HG03565 (cell line): ENCODE measurements around the gene ZNF175.

ENCODE experiments used
- ATAC-seq: cut with Tn5 transposase; IDR thresholded peaks from one replicate; pipeline ENCODE4 v1.9.1; 2021; ENCODE audit warnings: mild to moderate bottlenecking, moderate library complexity; ENCODE audit not compliant: unreplicated experiment

Gene ZNF175

DNA sequence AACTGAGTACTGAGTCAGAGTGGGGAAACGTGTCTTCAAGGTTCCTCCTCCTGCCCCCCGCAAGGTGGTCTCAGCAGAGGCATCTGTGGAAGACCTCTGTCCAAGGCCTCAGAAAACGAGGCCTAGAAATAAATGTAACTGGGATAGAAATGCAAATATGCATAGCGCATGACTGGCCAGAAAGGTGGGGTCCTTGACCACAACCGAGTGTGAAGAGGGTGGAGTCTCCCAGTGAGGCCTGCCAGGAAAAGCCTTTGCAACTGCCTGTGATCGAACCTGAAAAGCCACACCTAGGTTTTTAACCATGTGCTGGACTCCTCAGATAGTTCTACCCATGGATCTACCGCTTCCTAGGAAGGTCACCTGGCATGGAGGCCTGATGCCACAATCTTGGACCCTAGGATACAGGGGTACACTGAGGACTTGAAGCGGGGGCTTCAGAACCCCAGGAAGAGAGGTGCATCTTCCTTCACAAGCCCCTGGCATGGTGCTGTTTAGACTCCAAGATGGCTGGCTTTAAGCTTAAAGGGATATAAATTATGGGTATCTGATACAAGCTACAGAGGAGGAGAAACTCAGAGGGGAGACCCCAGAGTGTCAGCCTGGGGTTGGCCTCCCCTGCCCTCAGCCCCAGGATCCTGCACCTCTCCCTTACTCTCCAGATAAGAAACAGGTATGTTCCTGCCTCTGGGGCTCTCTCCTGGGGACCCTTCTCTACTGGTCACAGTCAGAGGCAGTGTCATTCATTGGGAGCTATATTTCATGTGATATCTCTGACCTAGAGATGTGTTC, 21.4 kb upstream of the ZNF175 start:
- ATAC-seq = no peak

DNA sequence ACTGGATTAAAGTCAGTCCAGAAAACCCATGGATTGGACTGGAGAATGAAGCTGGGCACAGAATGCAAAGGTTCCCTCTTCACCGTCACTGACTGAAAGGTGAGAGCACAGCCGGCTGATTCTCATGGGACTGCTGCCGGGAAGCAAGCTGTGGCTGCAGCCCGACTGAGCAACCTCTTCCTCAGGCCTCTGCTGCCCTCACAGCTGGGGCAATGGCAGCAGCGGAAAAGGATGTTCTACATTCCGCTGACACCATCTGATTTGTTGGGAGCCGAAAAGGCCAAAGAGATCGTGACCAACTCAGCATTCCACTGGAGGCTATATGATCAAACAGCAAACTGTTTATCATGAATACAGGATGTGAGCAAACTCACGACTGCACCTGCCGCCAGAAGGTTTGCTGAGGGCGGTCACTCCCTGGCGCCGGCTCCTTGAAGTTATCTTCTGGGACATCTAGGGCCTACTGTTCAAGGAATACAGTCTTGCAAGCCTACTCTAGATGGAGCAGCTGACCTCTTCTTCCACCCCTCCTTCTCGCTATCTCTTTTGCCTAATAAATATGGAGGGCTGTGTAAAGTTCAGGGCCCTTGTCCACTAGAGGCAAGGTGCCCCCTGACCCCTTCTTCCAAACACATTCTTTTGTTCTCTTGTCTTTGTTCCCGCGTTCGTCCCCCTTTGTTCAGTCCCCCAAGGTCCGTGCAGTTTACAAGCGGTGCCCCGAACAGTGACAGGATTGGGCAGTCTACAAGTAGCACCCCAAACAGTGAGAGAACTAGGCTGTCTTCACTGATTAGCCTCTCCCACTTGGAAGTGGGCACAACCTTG, 20.0 kb upstream of the ZNF175 start:
- no peak for ATAC-seq

DNA sequence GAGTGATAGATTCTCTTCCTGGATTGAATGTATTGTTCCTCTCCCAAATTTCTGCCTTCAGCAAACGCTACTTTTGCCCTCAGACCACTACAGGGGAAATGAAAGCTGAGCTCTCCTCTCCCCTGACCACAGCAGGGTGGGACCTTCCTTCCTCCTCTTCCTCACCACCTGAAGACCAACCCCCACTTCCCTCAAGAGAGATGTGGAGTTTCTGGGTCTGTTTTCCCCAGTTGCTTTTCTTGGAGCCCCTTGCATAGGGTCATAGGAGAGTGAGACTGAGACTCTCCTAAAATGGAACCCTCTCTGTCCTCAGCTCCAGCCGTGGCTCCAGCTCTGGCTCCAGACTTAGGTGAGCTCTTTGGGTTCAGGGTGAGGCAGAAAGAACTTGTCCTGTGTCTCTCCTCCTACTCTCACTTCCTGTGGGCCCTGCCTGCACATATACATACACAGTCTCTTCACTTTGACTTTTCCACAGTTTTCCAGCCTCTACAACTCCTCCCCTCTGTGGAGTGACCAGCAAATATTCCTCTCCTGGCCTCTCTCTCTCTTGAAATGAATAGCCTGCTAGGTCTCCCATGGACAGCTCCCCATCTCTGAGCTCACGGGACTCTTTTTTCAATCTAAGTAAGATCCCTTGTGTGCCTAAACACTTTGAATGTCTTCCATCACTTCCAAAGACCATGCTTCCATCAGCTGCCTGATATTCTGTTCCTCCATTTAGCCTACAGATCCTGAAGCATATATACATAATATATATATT, 19.2 kb upstream of the ZNF175 start:
- ATAC-seq = no peak

DNA sequence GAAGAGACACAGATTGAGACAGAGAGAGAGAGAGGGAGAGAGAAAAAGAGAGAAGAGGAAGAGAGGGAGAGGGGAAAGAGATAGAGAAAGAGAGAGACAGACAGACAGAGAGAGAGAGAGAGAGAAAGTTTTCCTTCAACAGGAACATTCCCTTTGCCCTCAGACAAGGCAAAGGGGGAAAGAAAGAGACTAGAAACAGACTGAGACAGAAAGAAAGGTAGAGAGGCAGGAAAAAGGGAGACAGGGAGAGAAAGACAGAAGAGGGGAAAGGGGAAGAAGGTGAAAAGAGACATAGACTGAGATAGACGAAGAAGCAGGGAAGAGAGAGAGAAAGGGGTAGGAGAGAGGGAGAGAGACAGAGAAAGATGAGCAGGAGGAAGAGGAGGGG, 18.5 kb upstream of the ZNF175 start:
- no peak for ATAC-seq

DNA sequence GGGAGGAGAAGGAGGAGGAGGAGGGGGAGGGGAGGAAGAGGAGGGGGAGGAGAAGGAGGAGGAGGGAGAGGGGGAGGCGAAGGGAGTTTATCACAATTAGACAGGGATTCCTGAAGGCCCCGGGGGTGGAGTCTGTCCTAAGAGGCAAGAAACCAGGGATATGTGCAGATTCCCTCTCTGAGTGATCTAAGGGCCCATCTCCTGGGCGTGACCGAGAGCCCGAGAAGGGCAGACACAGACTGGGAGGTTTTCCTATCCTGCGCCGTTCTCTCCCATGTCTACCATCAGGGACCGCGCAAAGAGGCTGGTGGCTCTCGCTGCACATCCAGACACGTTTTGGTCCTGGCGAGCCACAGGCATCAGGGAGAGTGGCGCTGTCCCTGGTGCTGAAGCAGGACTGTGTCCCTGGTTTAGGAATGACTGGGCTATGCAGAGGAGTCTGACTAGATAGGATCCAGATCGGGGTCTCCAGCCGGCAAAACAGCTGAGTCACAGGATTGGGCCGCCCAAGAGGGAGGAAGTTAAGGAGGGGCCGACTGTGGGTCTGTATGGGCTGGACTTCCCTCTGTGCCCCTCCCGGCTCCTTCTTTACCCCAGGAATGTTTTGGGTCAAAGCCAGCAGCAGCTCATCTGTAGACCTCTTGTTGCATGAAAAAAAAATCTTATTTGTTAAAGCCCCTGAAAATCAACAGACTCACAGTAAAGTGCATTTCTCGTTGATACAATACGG, 17.9 kb upstream of the ZNF175 start:
- ATAC-seq = no peak

DNA sequence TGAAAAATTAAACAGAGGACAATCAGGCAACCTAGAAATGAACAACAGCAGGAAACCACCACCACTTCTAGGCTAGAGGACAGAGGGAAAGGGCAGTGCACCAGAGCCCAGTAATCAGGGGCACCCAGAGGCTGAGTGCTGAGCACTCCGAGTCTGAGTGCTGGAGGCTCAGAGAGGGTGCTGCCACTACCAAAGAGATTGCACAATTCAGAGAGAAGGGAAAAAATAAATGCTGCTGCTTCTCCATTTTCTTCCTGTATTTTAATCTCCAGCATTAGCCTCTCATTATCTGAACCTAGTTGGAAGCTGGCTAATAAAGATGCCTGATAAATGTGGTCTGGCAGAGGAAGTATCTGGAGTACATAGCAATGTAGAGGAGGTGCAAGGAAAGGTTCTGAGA, 11.8 kb upstream of the ZNF175 start:
- ATAC-seq = no peak

DNA sequence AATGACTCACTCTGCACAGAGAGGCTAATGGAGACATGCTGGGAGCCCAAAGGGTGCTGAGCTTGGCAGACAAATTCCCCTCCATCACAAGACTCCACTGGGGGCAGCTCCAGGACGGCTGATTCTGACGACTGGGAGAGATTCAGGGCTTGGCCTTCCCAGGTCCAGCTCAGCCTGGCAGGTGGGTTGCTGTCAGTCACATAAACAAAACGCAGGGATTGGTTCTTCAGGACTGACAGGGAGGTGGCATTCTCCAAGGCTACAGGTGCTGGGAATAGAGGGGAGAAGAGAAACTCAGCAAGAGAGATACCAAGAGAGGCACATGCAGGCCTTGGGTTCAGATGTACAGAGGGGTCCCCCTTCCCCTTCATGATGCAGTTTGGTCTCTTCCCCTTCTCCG, 10.7 kb upstream of the ZNF175 start:
- ATAC-seq = no peak

DNA sequence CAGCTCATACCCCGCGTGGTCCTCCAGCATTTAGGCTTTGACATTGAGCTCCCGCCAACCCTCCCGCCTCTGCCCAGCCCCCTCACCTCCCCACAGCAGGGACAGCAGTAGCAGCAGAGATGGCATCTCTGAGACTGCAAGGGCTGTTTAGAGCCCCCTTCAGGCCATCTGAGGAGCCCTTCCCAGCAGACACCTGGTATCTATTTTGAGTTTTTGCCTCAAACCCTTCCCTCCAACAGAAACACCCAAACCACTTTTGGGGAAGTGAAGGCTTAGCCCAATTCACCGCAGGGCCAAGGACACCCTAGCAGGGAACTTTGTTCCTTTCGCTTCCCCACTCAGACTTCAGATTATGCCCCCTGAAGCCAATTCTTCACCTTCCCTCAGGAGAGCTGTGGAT, 6.3 kb upstream of the ZNF175 start:
- no peak for ATAC-seq

DNA sequence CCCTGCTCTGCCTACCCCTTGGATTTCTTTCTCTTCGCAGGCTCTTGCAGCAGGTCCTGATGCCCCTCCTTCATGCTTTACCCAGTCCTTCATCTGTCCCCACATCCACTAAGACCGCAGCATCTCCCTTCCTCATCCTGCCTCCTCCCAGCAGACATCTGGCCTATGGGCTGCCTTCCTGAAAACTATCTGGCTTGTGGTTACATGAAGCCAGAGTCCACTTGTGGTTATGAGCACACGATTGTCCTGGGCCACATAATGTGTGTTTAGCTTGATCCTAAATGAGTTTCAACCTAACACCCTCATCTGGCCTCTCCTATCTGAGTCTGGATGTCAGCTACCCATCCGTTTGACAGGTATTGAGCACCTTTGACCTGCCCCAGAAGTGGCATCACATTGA, 5.5 kb upstream of the ZNF175 start:
- no peak for ATAC-seq

DNA sequence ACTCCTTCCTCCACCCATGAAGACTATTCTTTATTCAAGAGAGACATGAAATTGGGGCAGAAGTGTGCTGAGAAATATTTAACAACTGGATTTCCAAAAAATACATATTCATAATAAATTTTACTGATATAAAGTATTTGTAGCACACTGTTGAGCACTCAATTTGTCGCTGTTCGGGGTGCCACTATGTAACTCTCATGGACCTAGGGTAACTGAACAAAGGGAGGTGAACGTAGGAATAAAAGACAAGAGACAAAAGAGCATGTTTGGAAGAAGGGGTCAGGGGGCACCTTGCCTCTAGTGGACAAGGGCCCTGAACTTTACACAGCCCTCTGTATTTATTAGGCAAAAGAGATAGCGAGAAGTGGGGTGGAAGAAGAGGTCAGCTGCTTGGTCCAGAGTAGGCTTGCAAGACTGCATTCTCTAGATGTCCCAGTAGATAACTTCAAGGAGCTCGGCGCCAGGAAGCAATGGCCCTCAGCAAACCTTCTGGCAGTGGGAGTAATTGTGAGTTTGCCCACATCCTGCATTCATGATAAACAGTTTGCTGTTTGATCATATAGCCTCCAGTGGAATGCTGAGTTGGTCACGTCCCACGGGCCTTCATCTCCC, 4.5 kb upstream of the ZNF175 start:
- no peak for ATAC-seq

DNA sequence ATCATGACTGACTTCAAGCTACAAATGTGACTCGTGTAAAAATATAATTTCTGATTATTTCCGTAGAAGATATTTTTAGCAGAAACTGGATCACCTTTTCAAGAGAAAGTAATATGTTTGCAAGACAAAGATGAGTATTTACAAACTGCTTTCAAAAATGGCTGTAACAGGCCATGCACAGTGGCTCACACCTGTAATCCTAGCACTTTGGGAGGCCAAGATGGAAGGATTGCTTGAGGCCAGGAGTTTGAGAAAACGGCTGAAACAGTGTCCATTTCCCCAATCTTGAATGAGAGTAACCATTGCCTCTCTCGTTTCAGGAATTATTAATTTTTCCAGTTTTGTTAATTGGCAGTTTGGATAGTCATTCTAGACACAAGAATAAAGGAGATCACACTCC, 3.5 kb upstream of the ZNF175 start:
- ATAC-seq = no peak

DNA sequence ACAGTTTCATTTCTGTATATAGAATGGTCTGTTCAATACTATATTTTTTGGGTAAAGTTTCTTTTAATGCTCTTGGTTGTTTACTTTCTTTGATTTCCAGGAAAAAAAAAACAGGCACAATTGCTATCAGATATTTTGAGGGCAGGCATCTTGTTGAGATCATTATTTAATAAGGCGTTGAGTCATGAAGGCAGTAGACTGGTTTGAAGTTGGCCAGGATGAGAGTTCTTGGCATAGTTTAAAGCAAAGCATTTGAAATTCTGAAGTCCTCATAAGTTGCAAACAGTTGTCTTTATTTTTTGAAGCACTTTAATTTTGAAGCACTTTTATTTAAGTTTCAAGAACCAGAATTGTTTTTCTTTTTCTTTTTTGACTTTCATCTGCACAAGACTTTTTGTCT, 2.6 kb upstream of the ZNF175 start:
- no peak for ATAC-seq

DNA sequence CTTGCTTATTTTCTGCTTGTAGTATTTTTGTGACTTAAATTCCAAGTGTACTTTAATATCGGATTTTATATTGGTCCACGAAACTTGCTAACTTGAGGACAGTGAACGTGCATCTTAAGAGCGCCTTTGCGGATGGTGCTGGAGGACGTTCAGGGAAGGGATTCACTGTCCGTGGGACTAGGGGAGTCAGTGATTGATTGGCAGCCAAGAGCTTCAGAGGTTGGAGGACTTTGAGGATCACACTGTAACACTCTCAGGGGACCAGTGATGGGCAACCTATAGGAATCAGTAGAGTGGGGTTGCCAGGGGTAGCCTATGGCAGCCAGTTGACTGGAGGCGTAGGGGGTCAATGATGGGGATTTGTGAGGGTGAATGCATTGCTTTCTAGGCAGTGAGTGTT, 516 bp downstream of the ZNF175 start:
- ATAC-seq = no peak

DNA sequence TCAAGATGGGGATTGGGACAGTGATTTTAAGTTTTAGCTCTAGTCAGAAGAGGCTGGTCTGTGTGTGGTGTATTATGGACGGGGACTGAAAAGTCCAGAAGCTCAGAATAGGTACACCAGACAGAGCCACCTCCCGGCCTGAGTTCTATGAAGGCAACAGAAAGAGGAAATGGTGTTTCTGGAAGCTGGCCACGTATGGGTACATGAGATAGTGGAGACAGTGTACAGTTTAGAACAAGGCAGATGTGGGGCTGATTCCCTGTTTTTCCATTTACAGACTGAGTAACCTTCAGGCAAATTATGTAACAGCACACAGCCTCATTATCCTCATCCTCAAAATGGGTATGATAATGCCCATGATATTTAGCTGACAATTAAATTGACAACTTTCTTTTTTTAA, 1.3 kb downstream of the ZNF175 start:
- no peak for ATAC-seq

DNA sequence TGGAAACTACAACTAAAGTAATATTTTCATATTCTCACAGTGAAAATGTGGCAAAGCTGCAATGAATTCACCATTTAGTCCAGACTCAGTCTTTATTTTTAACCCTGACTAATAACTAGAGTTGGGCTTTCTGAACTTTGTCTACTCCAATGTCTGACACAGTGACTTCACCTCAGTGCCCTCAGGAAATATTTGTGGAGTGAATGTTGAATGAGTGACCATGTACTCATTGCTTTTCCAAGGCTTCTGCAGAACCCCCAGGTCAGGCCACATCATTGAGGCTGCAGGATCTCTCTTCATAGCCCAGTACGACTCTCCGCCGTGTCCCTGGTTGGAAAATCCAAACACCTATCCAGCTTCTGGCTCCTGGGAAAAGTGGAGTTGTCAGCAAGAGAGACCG, 1.8 kb downstream of the ZNF175 start:
- no peak for ATAC-seq

DNA sequence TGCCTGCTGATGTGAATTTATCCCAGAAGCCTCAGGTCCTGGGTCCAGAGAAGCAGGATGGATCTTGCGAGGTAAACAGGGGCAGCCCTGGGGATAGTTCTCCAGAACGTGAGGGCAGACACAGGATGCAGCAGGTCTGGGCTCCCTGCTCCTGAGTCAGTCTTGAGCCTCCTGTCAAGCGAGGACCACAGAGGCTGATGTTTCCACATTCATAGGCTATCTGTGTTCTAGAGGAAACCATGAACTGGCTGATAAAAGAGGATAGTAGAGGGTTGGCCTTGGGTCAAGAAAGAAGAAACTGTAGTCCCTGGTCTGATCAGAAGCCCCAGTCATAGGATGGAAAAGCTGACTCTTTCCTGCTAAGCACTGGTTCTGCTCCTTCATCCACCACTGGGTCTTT, 2.2 kb downstream of the ZNF175 start:
- no peak for ATAC-seq

DNA sequence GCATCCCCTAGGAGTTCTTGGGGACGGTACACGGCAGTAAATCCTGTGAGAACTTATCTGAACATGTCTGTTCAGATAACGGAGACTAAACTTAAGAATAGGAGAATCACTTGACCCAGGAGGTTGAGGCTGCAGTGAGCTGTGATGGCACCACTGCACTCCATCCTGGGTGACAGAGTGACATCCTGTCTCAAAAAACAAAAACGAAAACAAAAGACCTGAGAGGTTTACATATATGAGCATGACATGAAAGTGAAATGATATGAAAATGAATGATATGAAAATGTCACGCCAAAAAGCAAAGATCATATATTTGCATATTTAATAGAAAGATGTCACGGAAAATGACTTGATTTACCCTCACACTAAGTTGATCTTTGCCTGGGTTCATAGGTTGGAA, 5.8 kb downstream of the ZNF175 start:
- ATAC-seq = peak; percentile 81

DNA sequence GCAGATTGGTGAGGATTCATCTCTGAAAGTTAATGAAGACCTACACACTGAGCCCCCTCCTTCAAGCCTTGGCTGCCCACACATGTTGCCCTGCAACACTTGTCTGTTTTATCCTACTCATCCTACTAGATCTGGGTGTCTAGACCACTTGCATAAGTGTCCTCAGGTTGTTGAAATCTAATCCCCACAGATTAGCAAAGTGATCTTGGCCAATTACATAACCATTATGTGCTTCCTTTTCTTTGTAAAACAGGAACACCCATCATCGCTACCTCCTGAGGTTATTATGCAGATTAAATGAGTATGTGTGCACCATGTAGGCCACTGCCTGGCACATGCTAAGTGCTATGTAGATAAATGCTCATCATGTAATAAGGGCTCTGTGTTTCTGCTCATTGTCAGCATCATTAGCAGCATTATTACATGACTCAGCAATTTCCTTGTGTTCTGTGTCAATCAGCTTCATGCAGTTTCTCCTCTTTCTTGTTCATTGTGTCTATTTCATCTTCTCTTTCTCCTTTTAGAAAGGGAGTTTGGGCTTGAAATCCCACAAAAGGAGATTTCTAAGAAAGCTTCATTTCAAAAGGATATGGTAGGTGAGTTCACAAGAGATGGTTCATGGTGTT, 15.1 kb downstream of the ZNF175 start:
- no peak for ATAC-seq

DNA sequence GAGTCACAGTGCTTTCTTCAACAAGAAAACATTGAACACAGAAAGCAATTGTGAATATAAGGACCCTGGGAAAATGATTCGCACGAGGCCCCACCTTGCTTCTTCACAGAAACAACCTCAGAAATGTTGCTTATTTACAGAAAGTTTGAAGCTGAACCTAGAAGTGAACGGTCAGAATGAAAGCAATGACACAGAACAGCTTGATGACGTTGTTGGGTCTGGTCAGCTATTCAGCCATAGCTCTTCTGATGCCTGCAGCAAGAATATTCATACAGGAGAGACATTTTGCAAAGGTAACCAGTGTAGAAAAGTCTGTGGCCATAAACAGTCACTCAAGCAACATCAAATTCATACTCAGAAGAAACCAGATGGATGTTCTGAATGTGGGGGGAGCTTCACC, 15.7 kb downstream of the ZNF175 start:
- no peak for ATAC-seq
